ENCODE results near the gene SH2D3A.
A peak's percentile ranks its signal among the peaks of the same experiment; 100 is the strongest.
"Not testable (repeated sequence)": the region's sequence is repeated elsewhere in the genome, so short reads cannot be mapped to it uniquely, and the experiment has no call there.

The SH2D3A gene

GRCh38 chr19:6767357-6768235 lies at the start of gene SH2D3A:
Gene SH2D3A (minus strand): TSS chr19:6767435. CDS start chr19:6763748, 3,687 bp downstream.
- DNase-seq (ENCODE audit: low read depth): peak; percentile 35

DNA sequence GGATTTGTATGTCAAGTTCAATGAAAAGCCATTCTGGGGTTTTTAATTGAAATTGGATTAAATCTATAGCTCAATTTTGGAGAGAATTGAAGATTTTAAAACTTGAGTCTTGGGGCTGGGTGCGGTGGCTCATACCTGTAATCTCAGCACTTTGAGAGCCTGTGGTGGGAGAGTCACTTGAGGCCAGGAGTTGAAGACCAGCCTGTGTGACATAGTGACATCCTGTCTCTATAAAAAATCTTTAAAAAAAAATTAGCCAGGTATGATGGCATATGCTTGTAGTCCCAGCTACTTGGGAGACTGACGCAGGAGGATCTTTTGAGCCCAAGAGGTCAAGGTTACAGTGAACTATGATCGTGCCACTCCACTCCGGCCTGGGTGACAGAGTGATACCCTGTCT lies 46.4 kb upstream of the SH2D3A start:
- DNase-seq (ENCODE audit: low read depth): no peak

DNA sequence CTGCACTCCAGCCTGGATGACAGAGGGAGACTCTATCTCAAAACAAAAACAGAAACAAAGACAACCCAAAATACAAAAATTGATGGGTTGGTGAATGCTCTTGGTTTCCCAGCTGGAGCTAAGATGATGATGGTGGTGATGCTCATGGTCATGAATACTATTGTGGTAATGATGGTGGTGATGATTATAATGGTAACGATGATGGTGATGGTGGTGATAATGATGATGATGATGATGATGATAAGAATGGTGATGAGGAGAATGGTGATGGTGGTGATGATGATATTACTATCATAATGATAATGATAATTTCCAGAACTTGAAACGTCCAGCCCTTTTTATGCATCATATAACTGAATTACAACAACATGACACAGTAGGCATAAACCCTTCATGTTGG lies 45.4 kb upstream of the SH2D3A start:
- DNase-seq (ENCODE audit: low read depth): no peak

GRCh38 chr19:6811906-6812305 lies 44.7 kb upstream of the SH2D3A start:
- DNase-seq (ENCODE audit: low read depth): peak; percentile 80

DNA sequence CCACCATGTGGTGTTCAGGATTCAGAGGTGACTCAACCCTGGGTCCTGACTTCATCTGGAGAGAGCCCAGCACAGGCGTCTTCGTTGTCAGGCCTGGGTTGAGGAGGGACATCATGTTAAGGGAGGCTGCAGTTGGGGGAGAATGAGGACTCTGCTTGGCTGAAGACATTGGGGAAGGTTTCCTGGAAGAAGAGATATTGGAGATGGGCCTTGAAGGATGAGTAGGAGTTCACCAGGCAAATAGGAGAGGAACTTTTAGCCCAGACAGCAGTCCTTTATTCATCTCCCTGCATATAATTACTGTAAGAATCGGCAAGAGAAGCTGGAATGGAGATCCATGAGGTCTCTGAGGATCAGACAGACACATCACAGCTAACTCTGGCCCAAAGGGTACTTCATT lies 44.1 kb upstream of the SH2D3A start:
- DNase-seq (ENCODE audit: low read depth): no peak

DNA sequence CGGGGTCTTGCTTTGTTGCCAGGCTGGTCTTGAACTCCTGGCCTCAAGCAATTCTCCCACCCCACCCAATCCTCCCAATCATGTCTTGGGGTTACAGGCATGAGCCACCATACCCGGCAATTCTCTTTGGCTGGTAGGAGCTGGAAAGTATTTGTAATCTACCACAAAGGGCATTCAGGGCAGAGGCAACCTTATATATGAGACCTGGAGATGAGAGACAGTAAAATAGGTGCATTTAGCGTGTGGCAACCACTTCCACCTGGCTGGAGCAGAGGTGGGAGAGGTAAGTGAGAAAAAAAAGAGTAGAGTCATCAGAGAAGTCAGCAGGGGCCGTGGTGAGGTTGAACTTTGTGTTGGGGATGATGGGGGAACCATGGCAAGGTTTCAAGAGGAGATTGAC lies 42.0 kb upstream of the SH2D3A start:
- DNase-seq (ENCODE audit: low read depth): no peak

DNA sequence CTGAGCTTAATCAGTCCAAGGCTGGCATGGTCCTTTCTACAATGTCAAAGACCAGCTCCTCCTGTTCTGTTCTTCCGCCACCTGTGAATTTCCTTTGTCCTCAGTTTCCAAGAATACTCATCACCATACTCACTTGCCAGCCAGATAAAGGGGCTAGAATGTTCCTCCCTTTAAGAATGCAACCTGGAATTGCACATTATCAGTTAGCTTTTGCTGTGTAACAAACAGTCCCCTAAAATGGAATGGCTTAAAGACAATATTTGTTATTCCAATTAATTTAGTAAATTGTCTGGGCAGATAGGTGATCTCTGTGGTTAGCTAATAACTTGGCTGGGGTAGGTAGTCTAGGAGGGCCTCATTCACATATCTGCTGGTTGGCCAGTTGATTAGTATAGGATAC lies 41.3 kb upstream of the SH2D3A start:
- no peak for DNase-seq (ENCODE audit: low read depth)

DNA sequence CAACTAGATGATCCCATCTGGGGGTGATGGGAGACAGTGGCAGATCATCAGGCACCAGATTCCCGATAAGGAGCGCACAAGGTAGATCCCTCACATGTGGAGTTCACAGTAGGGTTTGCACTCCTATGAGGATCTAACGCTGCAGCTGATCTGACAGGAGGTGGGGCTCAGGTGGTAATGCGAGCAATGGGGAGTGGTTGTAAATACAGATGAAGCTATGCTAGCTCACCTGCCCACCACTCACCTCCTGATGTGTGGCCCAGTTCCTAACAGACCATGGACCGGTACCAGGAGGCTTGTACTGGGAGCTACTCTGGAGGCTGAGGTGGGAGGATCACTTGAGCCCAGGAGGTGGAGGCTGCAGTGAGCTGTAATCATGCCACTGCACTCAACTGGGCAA lies 40.1 kb upstream of the SH2D3A start:
- no peak for DNase-seq (ENCODE audit: low read depth)

DNA sequence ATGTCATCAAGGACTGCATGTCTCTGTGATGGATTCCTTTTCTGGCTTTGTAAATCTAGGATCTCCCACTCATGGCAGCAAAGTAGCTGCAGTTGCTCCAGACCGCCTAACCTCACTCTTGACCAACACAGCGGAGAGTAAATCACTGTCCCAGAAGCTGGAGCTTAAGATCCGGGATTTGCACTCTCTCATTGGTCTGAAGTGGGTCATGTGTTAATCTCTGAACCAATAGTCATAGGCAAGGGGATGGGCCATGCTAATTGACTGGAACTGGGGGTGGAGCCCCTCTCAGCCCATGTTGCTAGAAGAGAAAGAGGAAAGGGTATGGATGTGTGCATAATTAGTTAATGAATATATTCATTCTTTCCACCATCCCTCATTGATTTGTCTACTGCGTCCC lies 39.3 kb upstream of the SH2D3A start:
- no peak for DNase-seq (ENCODE audit: low read depth)

- no peak for DNase-seq (ENCODE audit: low read depth)
Observed at GRCh38 chr19:6803036-6803404, 35.8 kb upstream of the SH2D3A start.

GRCh38 chr19:6802336-6803035 lies 35.3 kb upstream of the SH2D3A start:
- no peak for DNase-seq (ENCODE audit: low read depth)

DNA sequence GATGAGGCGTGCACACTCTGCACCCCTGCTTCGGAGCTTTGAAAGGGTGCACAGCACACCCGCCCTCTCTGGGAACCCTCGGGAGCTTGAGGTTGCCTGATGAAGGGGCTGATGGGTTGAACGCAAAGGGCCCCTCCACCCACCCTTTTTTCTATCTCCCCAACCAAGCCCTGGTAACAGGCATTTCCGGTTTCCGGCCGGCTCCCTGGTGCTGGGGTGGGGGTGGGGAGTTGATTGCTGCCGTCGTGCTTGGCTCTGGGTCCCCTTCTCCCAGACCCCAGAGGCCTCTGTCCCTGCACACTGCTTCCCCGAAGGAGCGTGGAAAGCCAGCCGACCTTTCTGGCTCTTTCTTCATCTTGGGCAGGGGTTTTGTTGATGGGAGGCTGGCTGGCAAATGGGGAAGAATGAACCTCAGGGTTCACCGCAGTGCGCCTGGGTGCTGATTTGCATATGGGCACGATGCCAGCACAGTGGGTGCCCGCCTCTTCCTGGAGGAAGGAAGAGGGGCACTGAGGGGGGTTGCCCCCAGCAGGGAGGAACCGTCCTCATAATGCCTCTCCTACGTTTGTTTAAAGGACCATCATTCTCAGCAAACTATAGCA lies 34.4 kb upstream of the SH2D3A start:
- peak; percentile 22 for DNase-seq (ENCODE audit: low read depth)

DNA sequence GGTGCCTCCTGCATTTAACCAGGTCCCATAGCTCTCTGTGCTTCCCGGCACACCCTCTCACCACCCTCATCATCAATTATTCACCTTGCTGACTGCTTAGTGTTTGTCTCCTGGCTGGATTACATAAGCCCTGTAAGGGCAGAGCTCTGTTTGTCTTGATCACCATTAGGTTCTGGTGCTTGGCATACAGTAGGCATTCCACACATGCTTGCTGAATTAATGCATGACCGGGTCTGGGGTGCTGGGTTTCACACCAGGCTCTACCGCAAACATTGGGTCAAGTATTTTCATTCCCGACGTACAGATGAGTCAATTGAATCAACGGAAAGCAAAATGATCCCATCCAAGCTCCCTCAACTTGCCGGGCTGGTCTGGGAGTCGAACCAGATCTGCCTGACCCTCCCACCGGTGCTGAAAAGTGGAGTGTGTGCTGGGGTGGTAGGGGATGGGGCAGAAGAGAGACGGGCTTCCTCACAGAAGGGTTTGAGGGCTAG lies 33.8 kb upstream of the SH2D3A start:
- DNase-seq (ENCODE audit: low read depth): peak; percentile 91

DNA sequence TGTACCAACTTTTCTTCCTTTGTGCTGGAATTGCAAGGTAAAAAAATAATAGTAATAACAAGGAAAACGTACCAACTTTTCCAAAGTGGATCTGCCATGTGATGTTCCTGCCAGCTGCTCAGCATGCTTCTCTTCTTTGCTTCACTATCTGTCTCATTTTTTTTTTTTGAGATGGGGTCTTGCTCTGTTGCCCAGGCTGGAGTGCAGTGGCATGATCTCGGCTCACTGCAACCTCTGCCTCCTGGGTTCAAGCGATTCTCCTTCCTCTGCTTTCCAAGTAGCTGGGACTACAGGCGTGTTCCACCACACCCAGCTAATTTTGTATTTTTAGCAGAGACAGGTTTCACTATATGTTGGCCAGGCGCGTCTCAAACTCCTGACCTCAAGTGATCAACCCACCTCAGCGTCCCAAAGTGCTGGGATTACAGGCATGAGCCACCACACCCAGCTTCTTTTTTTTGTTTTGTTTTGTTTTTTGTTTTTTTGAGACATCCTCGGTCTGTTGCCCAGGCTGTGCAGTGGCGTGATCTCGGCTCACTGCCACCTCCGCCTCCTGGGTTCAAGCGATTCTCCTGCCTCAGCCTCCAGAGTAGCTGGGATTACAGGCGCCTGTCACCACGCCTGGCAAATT lies 33.0 kb upstream of the SH2D3A start:
- DNase-seq (ENCODE audit: low read depth): not testable (repeated sequence)

- no peak for DNase-seq (ENCODE audit: low read depth)
Observed at GRCh38 chr19:6797646-6798045, 30.4 kb upstream of the SH2D3A start.

DNA sequence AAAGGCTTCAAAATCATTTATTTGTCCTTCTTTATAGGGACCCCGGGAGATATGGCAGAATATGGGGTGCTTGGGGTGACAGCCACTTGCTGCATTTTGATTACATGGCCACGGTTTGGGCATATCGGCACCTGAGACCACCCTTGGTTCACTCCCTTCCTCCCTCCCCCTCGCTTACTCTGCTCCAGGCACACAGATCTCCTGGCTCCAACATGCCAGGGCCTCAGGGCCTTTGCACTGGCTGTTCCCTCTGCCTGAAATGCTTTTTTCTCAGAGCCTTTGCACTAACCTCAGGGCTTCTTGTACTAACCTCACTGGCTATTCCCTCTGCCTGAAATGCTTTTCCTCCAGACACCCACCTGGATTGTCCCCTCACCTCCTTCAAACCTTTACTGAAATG lies 29.0 kb upstream of the SH2D3A start:
- DNase-seq (ENCODE audit: low read depth): no peak

DNA sequence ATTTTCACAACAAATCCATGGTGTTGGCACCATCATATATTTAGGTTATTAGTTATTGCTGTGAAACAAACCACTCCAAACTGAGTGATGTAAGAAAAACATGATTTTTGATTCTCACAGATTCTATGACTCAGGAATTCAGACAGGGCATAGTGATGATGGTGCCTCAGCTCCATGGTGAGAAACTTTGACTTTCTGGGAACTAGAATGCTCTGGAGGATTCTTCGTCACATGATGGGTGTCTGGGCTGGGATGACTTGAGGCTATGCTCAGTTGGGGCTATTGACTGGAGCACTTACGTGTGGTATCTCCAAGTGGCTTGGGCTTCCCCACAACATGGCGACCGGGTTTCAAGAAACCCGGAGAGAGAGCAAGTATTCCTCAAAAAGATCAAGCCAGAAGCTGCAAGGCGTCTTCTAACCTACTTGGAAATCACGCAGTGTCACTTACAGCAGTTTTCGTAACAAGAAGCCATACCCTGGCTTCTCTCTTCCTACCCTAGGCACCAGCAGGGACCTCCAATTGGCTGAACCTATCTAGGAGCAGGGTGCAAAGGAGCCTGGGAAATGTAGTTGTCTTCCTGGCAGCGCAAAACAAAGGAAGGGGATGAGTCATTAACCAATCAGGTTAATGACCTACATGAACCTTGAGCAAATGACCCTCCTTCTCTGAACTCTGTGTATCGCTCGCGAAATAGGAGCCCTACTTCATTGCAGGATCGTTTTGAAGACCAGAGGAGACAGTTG lies 27.6 kb upstream of the SH2D3A start:
- no peak for DNase-seq (ENCODE audit: low read depth)

DNA sequence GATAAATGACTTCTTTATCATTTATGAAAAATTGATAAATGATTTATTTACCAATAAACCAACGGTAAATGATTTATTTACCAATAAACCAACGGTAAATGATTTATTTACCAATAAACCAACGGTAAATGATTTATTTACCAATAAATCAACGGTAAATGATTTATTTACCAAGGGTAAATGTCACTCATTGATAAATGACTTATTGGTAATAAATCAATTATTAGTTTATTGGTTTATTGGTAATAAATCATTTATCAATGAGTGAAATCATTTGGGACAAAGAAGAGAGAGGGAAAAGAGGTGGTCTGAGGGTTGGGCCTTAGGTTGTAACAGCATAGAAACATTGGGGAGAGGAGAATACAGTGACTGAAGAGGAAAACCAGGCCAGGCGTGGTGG lies 26.7 kb upstream of the SH2D3A start:
- no peak for DNase-seq (ENCODE audit: low read depth)

DNA sequence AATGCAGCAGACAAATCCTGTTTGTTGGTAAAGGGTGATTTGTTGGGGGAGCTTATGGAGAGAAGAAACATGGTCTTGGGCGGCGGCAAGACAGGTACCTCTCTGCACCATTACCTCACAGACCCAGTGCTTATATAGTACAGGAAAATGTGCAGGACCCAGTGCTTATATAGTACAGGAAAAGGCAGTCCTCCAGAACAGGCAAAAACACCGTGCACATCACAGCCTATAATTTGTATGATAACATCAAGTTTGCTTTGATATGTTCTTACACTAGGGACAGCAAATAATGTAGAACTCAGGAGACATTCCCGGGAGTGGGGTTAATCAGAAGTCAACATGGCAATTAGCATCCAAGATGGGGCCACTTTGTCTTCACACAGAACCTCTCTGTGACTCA lies 26.2 kb upstream of the SH2D3A start:
- no peak for DNase-seq (ENCODE audit: low read depth)

DNA sequence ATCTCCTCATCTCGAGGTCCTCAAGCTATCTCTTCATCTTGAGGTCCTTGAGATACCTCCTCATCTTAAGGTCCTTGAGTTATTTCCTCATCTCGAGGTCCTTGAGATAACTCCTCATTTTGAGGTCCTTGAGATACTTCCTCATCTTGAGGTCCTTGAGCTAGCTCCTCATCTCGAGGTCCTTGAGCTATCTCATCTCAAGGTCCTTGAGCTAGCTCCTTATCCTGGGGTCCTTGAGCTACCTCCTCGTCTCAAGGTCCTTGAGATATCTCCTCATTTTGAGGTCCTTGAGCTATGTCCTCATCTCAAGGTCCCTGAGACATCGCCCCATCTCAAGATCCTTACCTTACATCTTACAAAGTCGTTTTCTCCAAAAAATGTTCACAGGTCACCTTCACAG lies 24.0 kb upstream of the SH2D3A start:
- DNase-seq (ENCODE audit: low read depth): no peak

- no peak for DNase-seq (ENCODE audit: low read depth)
Observed at GRCh38 chr19:6790194-6791128, 23.2 kb upstream of the SH2D3A start.

Data from iris pigment epithelial cell (primary cell).